Body of pancreas (tissue), 4 donors: ENCODE results near the gene ZNF549. TPM values are rescaled to one million over a fixed set of nuclear protein-coding genes. Genes with fewer than 3 reads are reported as not detected.

ENCODE experiments used
- ATAC-seq: fragments of 150-250 bp; one replicate; pipeline ENCODE4 v1.9.1; 2016
- DNase-seq, 4 donors: peaks; one replicate each; pipeline ENCODE4 v3.0.0-alpha.2; 2019
- H3K27ac ChIP-seq, 4 donors: fragments of 200-600 bp; sonication (generic); 1 replicate in 3 of 4; 2 replicates in 1 of 4; pipeline versions ENCODE4 v1.5.1 to v1.6.1; 2016 to 2019; ENCODE audit warnings: mild to moderate bottlenecking in 1 of 4, mixed read lengths in 1 of 4, moderate library complexity in 1 of 4
- H3K27me3 ChIP-seq, 2 donors: fragments of 200-600 bp; sonication (generic); one replicate each; pipeline ENCODE4 v1.6.0; 2016; ENCODE audit warnings: mild to moderate bottlenecking in 1 of 2
- H3K36me3 ChIP-seq, 2 donors: fragments of 200-600 bp; sonication (generic); replicated peaks in 1 of 2; 2 replicates each; pipeline ENCODE4 v1.5.1; 2016; ENCODE audit warnings: low read depth in 2 of 2; ENCODE audit not compliant: insufficient read depth in 1 of 2
- H3K4me1 ChIP-seq: fragments of 200-600 bp; sonication (generic); one replicate; pipeline ENCODE4 v1.6.0; 2016
- H3K4me3 ChIP-seq, 2 donors: fragments of 200-600 bp; sonication (generic); 1 replicate in 1 of 2; 2 replicates in 1 of 2; pipeline ENCODE4 v1.5.1; 2016 to 2019
- H3K9me3 ChIP-seq, 3 donors: fragments of 200-600 bp; sonication (generic); 1 replicate in 2 of 3; 2 replicates in 1 of 3; pipeline ENCODE4 v1.5.1; 2016
- CTCF ChIP-seq, 7 experiments: fragments of 450-650 bp in 4 of 7; fragments of 200-600 bp in 3 of 7; sonication (generic) in 3 of 7; IDR thresholded peaks; one replicate each; pipeline ENCODE4 v1.5.1; 2016 to 2019; ENCODE audit warnings: antibody characterized with exemption in 7 of 7
- POLR2A ChIP-seq, 3 donors: fragments of 450-650 bp; IDR thresholded peaks; one replicate each; pipeline ENCODE4 v1.6.1; 2016; ENCODE audit warnings: antibody characterized with exemption in 3 of 3, mild to moderate bottlenecking in 2 of 3
- WGBS, 2 donors: methylation state at CpG; one replicate each; pipeline ENCODE4 v1.1.5; 2017; 5-methylcytosine and 5-hydroxymethylcytosine counted together
- intact Hi-C: fragments of 100-400 bp; cut with DNase I; formaldehyde crosslinking; loops from one replicate; pipeline ENCODE4 v1.15.1; 2023
- total RNA-seq, 2 donors: library from RNA; depleted of rRNA; stranded (reverse); fragments of >200 nt; gene quantifications; one replicate each; pipeline ENCODE4 v1.1.0, GENCODE V29; 2016

ZNF549 gene
- total RNA-seq, 2 donors from 2014 or later, result 0.66 to 2.3 TPM

- Histone ChIP-seq H3K27me3 (no peaks in the 10 kb centered on the region), H3K9me3 (peaks cover 0 to 32% (median 2%) of the 10 kb centered on the region in 3 donors), H3K36me3 (peaks cover 12 to 16% of the 10 kb centered on the region in 2 donors), H3K27ac (peak within 1 kb of the TSS in 2 of 4 donors; percentile 58 to 71), H3K4me3 (peak within 1 kb of the TSS; percentile 92 to 96), H3K4me1 (peaks cover 16% of the 10 kb centered on the region)
- ATAC-seq (peak; percentile 99), DNase-seq (peak; percentile 96 to 99 (median 98))
- 0 to 1% methylated on average over 34 to 62 of the region's 62 CpGs for WGBS, 2 donors
- TF ChIP-seq POLR2A (IDR thresholded peaks at IDR 0.05), result peak in 2 of 3 donors; percentile 24 to 39
- peak in 4 of 7 experiments; percentile 8 to 24 (median 22) for TF ChIP-seq CTCF (IDR thresholded peaks at IDR 0.05)
- intact Hi-C loops, result no loop called here
Measured at GRCh38 chr19:57578487-57579205, 51.5 kb downstream of the ZNF549 start, which contains the start of gene ZNF416. TSS of gene ZNF416 (minus strand) at chr19:57578911. CDS start at chr19:57578704, 207 bp downstream.

- peaks cover 0 to 20% (median 0%) of the 10 kb centered on the region in 3 donors for H3K9me3 ChIP-seq
- no peaks in the 10 kb centered on the region for H3K36me3 ChIP-seq
- H3K4me1 ChIP-seq, result peaks cover 18% of the 10 kb centered on the region
- H3K27me3 ChIP-seq, result no peaks in the 10 kb centered on the region
- intact Hi-C loops, result no loop called here
- 22 to 39% methylated on average over 14 to 19 of the region's 21 CpGs for WGBS, 2 donors
- no peak for TF ChIP-seq POLR2A (IDR thresholded peaks at IDR 0.05)
- no peak overlapping the region for H3K4me3 ChIP-seq
- DNase-seq, result no peak
- no peak for ATAC-seq
- H3K27ac ChIP-seq, result no peak overlapping the region
Measured at GRCh38 chr19:57583104-57583520, 56.0 kb downstream of the ZNF549 start.

- TF ChIP-seq CTCF (IDR thresholded peaks at IDR 0.05), result peak in 1 of 7 experiments; percentile 7
- peak in 2 of 3 donors; percentile 53 for TF ChIP-seq POLR2A (IDR thresholded peaks at IDR 0.05)
- 0 to 3% methylated on average over 1 to 76 of the region's 76 CpGs for WGBS, 2 donors
- Histone ChIP-seq H3K4me3 (peak within 1 kb of the TSS in 1 of 2 donors; percentile 19), H3K27me3 (no peaks in the 10 kb centered on the region), H3K9me3 (peaks cover 0 to 20% (median 0%) of the 10 kb centered on the region in 3 donors), H3K36me3 (no peaks in the 10 kb centered on the region), H3K27ac (peak within 1 kb of the TSS in 2 of 4 donors; percentile 33 to 38), H3K4me1 (peaks cover 15% of the 10 kb centered on the region)
- peak; percentile 89 for ATAC-seq
- DNase-seq, result peak; percentile 71 to 88 (median 78)
- intact Hi-C loops, result no loop called here
Measured at GRCh38 chr19:57583521-57584416, 56.6 kb downstream of the ZNF549 start, which contains the start of gene ZIK1. TSS of gene ZIK1 (plus strand) at chr19:57584145. CDS start at chr19:57584357, 212 bp downstream.

- Histone ChIP-seq H3K4me1 (peaks cover 15% of the 10 kb centered on the region), H3K27me3 (no peaks in the 10 kb centered on the region), H3K4me3 (no peak overlapping the region), H3K36me3 (peaks cover 0 to 4% of the 10 kb centered on the region in 2 donors), H3K27ac (no peak overlapping the region), H3K9me3 (peaks cover 0 to 43% (median 0%) of the 10 kb centered on the region in 3 donors)
- ATAC-seq (no peak), DNase-seq (no peak)
- WGBS, 2 donors, result 73 to 83% methylated on average over 1 of the region's 1 CpG
- intact Hi-C loops, result no loop called here
- TF ChIP-seq CTCF (IDR thresholded peaks at IDR 0.05) (no peak), POLR2A (IDR thresholded peaks at IDR 0.05) (no peak)
Measured at GRCh38 chr19:57587529-57587928, 60.4 kb downstream of the ZNF549 start.

GRCh38 chr19:57599377-57599760, 72.2 kb downstream of the ZNF549 start:
- DNase-seq, result no peak
- Histone ChIP-seq H3K36me3 (no peaks in the 10 kb centered on the region), H3K4me1 (peaks cover 12% of the 10 kb centered on the region), H3K27ac (no peak overlapping the region), H3K9me3 (peaks cover 0 to 13% (median 0%) of the 10 kb centered on the region in 3 donors), H3K27me3 (no peaks in the 10 kb centered on the region), H3K4me3 (peak overlapping the region; percentile 58 to 60)
- intact Hi-C loops, result no loop called here
- 45 to 48% methylated on average over 8 of the region's 8 CpGs for WGBS, 2 donors
- no peak for TF ChIP-seq POLR2A (IDR thresholded peaks at IDR 0.05)
- no peak for TF ChIP-seq CTCF (IDR thresholded peaks at IDR 0.05)
- ATAC-seq, result no peak
